HUES6 (cell line): ENCODE data around the gene FOXC2.

Experiments
- H3K27ac ChIP-seq: 2 replicates; pipeline ENCODE4 v1.7.0; 2013; ENCODE audit warnings: low read depth, mild to moderate bottlenecking, low read length, inconsistent platforms
- H3K27me3 ChIP-seq: 2 replicates; pipeline ENCODE4 v1.6.1; 2013; ENCODE audit warnings: low read length; ENCODE audit not compliant: control insufficient read depth, insufficient read depth
- H3K36me3 ChIP-seq: 2 replicates; pipeline ENCODE4 v1.6.1; 2013; ENCODE audit warnings: low read length; ENCODE audit not compliant: control insufficient read depth, insufficient read depth
- H3K4me1 ChIP-seq: 2 replicates; pipeline ENCODE4 v1.6.1; 2013; ENCODE audit warnings: low read length; ENCODE audit not compliant: control insufficient read depth, insufficient read depth
- H3K4me3 ChIP-seq: 2 replicates; pipeline ENCODE4 v1.5.1; 2013; ENCODE audit warnings: low read depth, low read length
- H3K9ac ChIP-seq: one replicate; pipeline ENCODE4 v1.6.1; 2013; ENCODE audit warnings: mild to moderate bottlenecking, low read length
- H3K9me3 ChIP-seq: 2 replicates; pipeline ENCODE4 v1.6.1; 2013; ENCODE audit warnings: low read depth, low read length; ENCODE audit not compliant: control insufficient read depth, insufficient read depth

Gene FOXC2

GRCh38 chr16:86558355-86559193 is 8.1 kb upstream of the FOXC2 start:
- Histone ChIP-seq H3K9me3 (no peaks in the 10 kb centered on the region), H3K27me3 (peaks cover 16% of the 10 kb centered on the region), H3K9ac (no peak overlapping the region), H3K4me1 (peaks cover 3% of the 10 kb centered on the region), H3K36me3 (no peaks in the 10 kb centered on the region), H3K27ac (no peak overlapping the region), H3K4me3 (no peak overlapping the region)

GRCh38 chr16:86559802-86560305 is 6.8 kb upstream of the FOXC2 start:
- Histone ChIP-seq H3K36me3 (no peaks in the 10 kb centered on the region), H3K4me3 (no peak overlapping the region), H3K4me1 (peaks cover 10% of the 10 kb centered on the region), H3K9ac (no peak overlapping the region), H3K9me3 (no peaks in the 10 kb centered on the region), H3K27ac (no peak overlapping the region), H3K27me3 (peaks cover 28% of the 10 kb centered on the region)

- H3K9me3 ChIP-seq, result no peaks in the 10 kb centered on the region
- no peak overlapping the region for H3K4me3 ChIP-seq
- peaks cover 51% of the 10 kb centered on the region for H3K27me3 ChIP-seq
- no peak overlapping the region for H3K9ac ChIP-seq
- no peaks in the 10 kb centered on the region for H3K36me3 ChIP-seq
- no peak overlapping the region for H3K27ac ChIP-seq
- H3K4me1 ChIP-seq, result peaks cover 22% of the 10 kb centered on the region
Measured at GRCh38 chr16:86562356-86562755, 4.3 kb upstream of the FOXC2 start.

- Histone ChIP-seq H3K27ac (no peak overlapping the region), H3K4me1 (peaks cover 24% of the 10 kb centered on the region), H3K27me3 (peaks cover 64% of the 10 kb centered on the region), H3K4me3 (peak overlapping the region; percentile 55), H3K36me3 (no peaks in the 10 kb centered on the region), H3K9ac (no peak overlapping the region), H3K9me3 (no peaks in the 10 kb centered on the region)
Measured at GRCh38 chr16:86563469-86564345, 2.9 kb upstream of the FOXC2 start.

GRCh38 chr16:86565181-86565631 is 1.4 kb upstream of the FOXC2 start:
- peaks cover 79% of the 10 kb centered on the region for H3K27me3 ChIP-seq
- no peak overlapping the region for H3K9ac ChIP-seq
- H3K27ac ChIP-seq, result no peak overlapping the region
- peaks cover 27% of the 10 kb centered on the region for H3K4me1 ChIP-seq
- no peaks in the 10 kb centered on the region for H3K9me3 ChIP-seq
- H3K4me3 ChIP-seq, result peak overlapping the region; percentile 57
- no peaks in the 10 kb centered on the region for H3K36me3 ChIP-seq

GRCh38 chr16:86565644-86566511 is 751 bp upstream of the FOXC2 start:
- Histone ChIP-seq H3K27ac (no peak overlapping the region), H3K36me3 (no peaks in the 10 kb centered on the region), H3K4me1 (peaks cover 33% of the 10 kb centered on the region), H3K27me3 (peaks cover 85% of the 10 kb centered on the region), H3K4me3 (peak overlapping the region; percentile 57), H3K9me3 (no peaks in the 10 kb centered on the region), H3K9ac (no peak overlapping the region)

GRCh38 chr16:86566966-86567700 is 504 bp downstream of the FOXC2 start:
- peaks cover 40% of the 10 kb centered on the region for H3K4me1 ChIP-seq
- peaks cover 91% of the 10 kb centered on the region for H3K27me3 ChIP-seq
- no peak overlapping the region for H3K27ac ChIP-seq
- no peaks in the 10 kb centered on the region for H3K36me3 ChIP-seq
- no peaks in the 10 kb centered on the region for H3K9me3 ChIP-seq
- no peak overlapping the region for H3K9ac ChIP-seq
- peak overlapping the region; percentile 66 for H3K4me3 ChIP-seq

- Histone ChIP-seq H3K4me1 (peaks cover 43% of the 10 kb centered on the region), H3K27me3 (peaks cover 97% of the 10 kb centered on the region), H3K9ac (no peak overlapping the region), H3K4me3 (peak overlapping the region; percentile 66), H3K9me3 (no peaks in the 10 kb centered on the region), H3K27ac (no peak overlapping the region), H3K36me3 (no peaks in the 10 kb centered on the region)
Measured at GRCh38 chr16:86567701-86568581, 1.3 kb downstream of the FOXC2 start.

- Histone ChIP-seq H3K4me1 (peaks cover 46% of the 10 kb centered on the region), H3K36me3 (no peaks in the 10 kb centered on the region), H3K4me3 (peak overlapping the region; percentile 54), H3K27me3 (peaks cover 98% of the 10 kb centered on the region), H3K9me3 (no peaks in the 10 kb centered on the region), H3K9ac (no peak overlapping the region), H3K27ac (no peak overlapping the region)
Measured at GRCh38 chr16:86568677-86569623, 2.3 kb downstream of the FOXC2 start.
